Measurements from ENCODE around the gene POLR2E. TPM values are rescaled to one million over a fixed set of nuclear protein-coding genes. Genes with fewer than 3 reads are reported as not detected.
A peak's percentile ranks its signal among the peaks of the same experiment; 100 is the strongest.

Gene POLR2E
- total and polyA plus RNA-seq, 2 of the 13 experiments (the other 11 are each of a cell fraction or from before 2014, with no cell fraction given), result 140 to 272 TPM

- TF ChIP-seq ZNF407 (CRISPR knock-in tag; IDR thresholded peaks at IDR 0.05; ENCODE audit: not compliant biosample characterization) (peak; percentile 46), YEATS4 (CRISPR knock-in tag; IDR thresholded peaks at IDR 0.05; ENCODE audit: borderline replicate concordance) (peak; percentile 46; the same call in 1 of the 2 replicates), ZNF777 (CRISPR knock-in tag; IDR thresholded peaks at IDR 0.05) (peak; percentile 44; the same call in 1 of the 2 replicates), THAP9 (CRISPR knock-in tag; IDR thresholded peaks at IDR 0.05; ENCODE audit: borderline replicate concordance) (0 out of 2 replicates have a peak, but pooled peaks have one; percentile 46), ZNF577 (CRISPR knock-in tag; IDR thresholded peaks at IDR 0.05; ENCODE audit: borderline replicate concordance, low read depth) (no peak), IKZF5 (CRISPR knock-in tag; IDR thresholded peaks at IDR 0.05) (0 out of 2 replicates have a peak, but pooled peaks have one; percentile 40), PAF1 (CRISPR knock-in tag; IDR thresholded peaks at IDR 0.05) (no peak), ZNF234 (CRISPR knock-in tag; conservative IDR thresholded peaks at IDR 0.05) (no peak), SALL1 (CRISPR knock-in tag; IDR thresholded peaks at IDR 0.05) (peak; percentile 70), USF2 (IDR thresholded peaks at IDR 0.05; ENCODE audit: low read depth, low read length) (peak; percentile 41; the same call in 1 of the 2 replicates), USF2 (CRISPR knock-in tag; IDR thresholded peaks at IDR 0.05; ENCODE audit: borderline replicate concordance) (peak; percentile 84; the same call in 1 of the 2 replicates), TRIM24 (CRISPR knock-in tag; IDR thresholded peaks at IDR 0.05) (no peak), CBFB (CRISPR knock-in tag; IDR thresholded peaks at IDR 0.05) (no peak), TCF12 (IDR thresholded peaks at IDR 0.05) (no peak), TCF12 (CRISPR knock-in tag; IDR thresholded peaks at IDR 0.05) (no peak)
These were observed 49.0 kb downstream of the POLR2E start (continued) for GRCh38 chr19:1046117-1046626.
